Uterus (tissue), 2 donors: ENCODE data around the gene GRAMD2B.

ENCODE experiments used
- CTCF ChIP-seq, 4 experiments: fragments of 200-600 bp in 2 of 4; fragments of 450-650 bp in 2 of 4; sonication (generic) in 2 of 4; IDR thresholded peaks; one replicate each; pipeline ENCODE4 v1.5.1; 2016 to 2019; ENCODE audit warnings: antibody characterized with exemption in 4 of 4, mild to moderate bottlenecking in 2 of 4, moderate library complexity in 1 of 4
- POLR2A ChIP-seq, 2 donors: fragments of 450-650 bp; IDR thresholded peaks; one replicate each; pipeline ENCODE4 v1.6.1; 2016; ENCODE audit warnings: antibody characterized with exemption in 2 of 2, mild to moderate bottlenecking in 1 of 2, moderate library complexity in 1 of 2

- TF ChIP-seq CTCF (IDR thresholded peaks at IDR 0.05) (no peak), POLR2A (IDR thresholded peaks at IDR 0.05) (no peak)
These were observed 91.4 kb downstream of the GRAMD2B start for GRCh38 chr5:126514558-126515141.
